Fibroblast of lung (primary cell): ENCODE measurements around the gene TAS1R2.

Source experiments
- CTCF ChIP-seq, 2 donors: IDR thresholded peaks in 1 of 2; conservative IDR thresholded peaks in 1 of 2; 1 replicate in 1 of 2; 2 replicates in 1 of 2; pipeline ENCODE4 v1.5.1; 2011 to 2012; ENCODE audit warnings: low read length in 2 of 2, control low read depth in 1 of 2, inconsistent platforms in 1 of 2, low read depth in 1 of 2, mild to moderate bottlenecking in 1 of 2
- EZH2 ChIP-seq: IDR thresholded peaks from 2 replicates; pipeline ENCODE4 v1.5.1; 2012; ENCODE audit warnings: low read length, control low read depth, mild to moderate bottlenecking; ENCODE audit errors: missing control alignments

DNA sequence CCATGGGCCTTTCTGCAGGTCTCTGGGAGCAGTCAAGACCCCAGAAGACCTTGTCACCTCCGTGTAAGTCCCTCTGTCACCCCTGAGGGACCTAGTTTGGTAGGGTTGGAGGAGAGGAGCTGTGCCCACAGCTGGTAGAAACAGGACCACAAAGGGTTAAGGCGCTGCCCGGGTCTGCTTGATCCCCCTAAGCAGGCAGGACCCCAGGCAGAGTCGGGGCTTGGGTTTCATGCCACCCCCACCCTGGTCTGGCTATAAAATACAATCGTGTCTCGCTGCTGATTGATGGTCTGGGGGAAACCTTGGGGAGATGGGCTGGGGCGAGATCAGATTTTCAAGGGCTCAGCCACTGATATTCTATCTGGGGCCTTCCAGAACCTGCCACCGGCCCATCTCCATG is 50.9 kb downstream of the TAS1R2 start:
- TF ChIP-seq CTCF (conservative IDR thresholded peaks at IDR 0.05 in 1 of 2, IDR thresholded peaks at IDR 0.05 in 1 of 2; ENCODE audit: low read depth in 1 of 2, low read length in 2 of 2) (no peak), EZH2 (no peak)
